ENCODE measurements around the gene KREMEN1. TPM values are rescaled to one million over a fixed set of nuclear protein-coding genes. Genes with fewer than 3 reads are reported as not detected.
A peak's percentile ranks its signal among the peaks of the same experiment; 100 is the strongest.

Gene KREMEN1
- polyA plus RNA-seq, 1 donor from 2014 or later = not detected

GRCh38 chr22:29149841-29150555, 77.2 kb downstream of the KREMEN1 start:
- peaks cover 4 to 5% (median 5%) of the 10 kb centered on the region in 3 donors for H3K4me1 Mint-ChIP-seq
- H3K27ac Mint-ChIP-seq = peak overlapping the region in 1 of 3 donors; percentile 3
- no peaks in the 10 kb centered on the region for H3K9me3 Mint-ChIP-seq
- H3K4me3 Mint-ChIP-seq = no peak overlapping the region
- peaks cover 2% of the 10 kb centered on the region for H3K36me3 Mint-ChIP-seq
- peaks cover 36% of the 10 kb centered on the region for H3K27me3 Mint-ChIP-seq

GRCh38 chr22:29150701-29151100, 77.9 kb downstream of the KREMEN1 start:
- H3K27ac Mint-ChIP-seq = peak overlapping the region in 1 of 3 donors; percentile 3
- no peak overlapping the region for H3K4me3 Mint-ChIP-seq
- H3K9me3 Mint-ChIP-seq = no peaks in the 10 kb centered on the region
- H3K27me3 Mint-ChIP-seq = peaks cover 37% of the 10 kb centered on the region
- peaks cover 3% of the 10 kb centered on the region for H3K36me3 Mint-ChIP-seq
- H3K4me1 Mint-ChIP-seq = peaks cover 4 to 6% (median 5%) of the 10 kb centered on the region in 3 donors

GRCh38 chr22:29151316-29151715, 78.5 kb downstream of the KREMEN1 start:
- Mint-ChIP-seq H3K4me1 (peaks cover 4 to 6% (median 5%) of the 10 kb centered on the region in 3 donors), H3K27ac (no peak overlapping the region), H3K36me3 (peaks cover 3% of the 10 kb centered on the region), H3K4me3 (no peak overlapping the region), H3K27me3 (peaks cover 42% of the 10 kb centered on the region), H3K9me3 (no peaks in the 10 kb centered on the region)

GRCh38 chr22:29152045-29152953, 79.5 kb downstream of the KREMEN1 start:
- H3K4me3 Mint-ChIP-seq = peak overlapping the region in 1 of 4 donors; percentile 71
- H3K9me3 Mint-ChIP-seq = no peaks in the 10 kb centered on the region
- peaks cover 48% of the 10 kb centered on the region for H3K27me3 Mint-ChIP-seq
- no peak overlapping the region for H3K27ac Mint-ChIP-seq
- H3K36me3 Mint-ChIP-seq = peaks cover 3% of the 10 kb centered on the region
- peaks cover 4 to 6% (median 5%) of the 10 kb centered on the region in 3 donors for H3K4me1 Mint-ChIP-seq

GRCh38 chr22:29152954-29153719, 80.3 kb downstream of the KREMEN1 start:
- H3K36me3 Mint-ChIP-seq = peaks cover 3% of the 10 kb centered on the region
- H3K27ac Mint-ChIP-seq = no peak overlapping the region
- peak overlapping the region in 1 of 4 donors; percentile 19 for H3K4me3 Mint-ChIP-seq
- H3K27me3 Mint-ChIP-seq = peaks cover 46% of the 10 kb centered on the region
- H3K4me1 Mint-ChIP-seq = peaks cover 4 to 6% (median 5%) of the 10 kb centered on the region in 3 donors
- H3K9me3 Mint-ChIP-seq = no peaks in the 10 kb centered on the region

- H3K36me3 Mint-ChIP-seq = peaks cover 3% of the 10 kb centered on the region
- H3K4me3 Mint-ChIP-seq = peak overlapping the region in 1 of 4 donors; percentile 33
- peak overlapping the region in 1 of 3 donors; percentile 24 for H3K27ac Mint-ChIP-seq
- no peaks in the 10 kb centered on the region for H3K9me3 Mint-ChIP-seq
- H3K4me1 Mint-ChIP-seq = peaks cover 4 to 6% (median 5%) of the 10 kb centered on the region in 3 donors
- peaks cover 38% of the 10 kb centered on the region for H3K27me3 Mint-ChIP-seq
Measured at GRCh38 chr22:29154364-29155048, 81.7 kb downstream of the KREMEN1 start.

- peaks cover 4 to 6% (median 5%) of the 10 kb centered on the region in 3 donors for H3K4me1 Mint-ChIP-seq
- no peak overlapping the region for H3K4me3 Mint-ChIP-seq
- H3K9me3 Mint-ChIP-seq = peaks cover 0 to 1% (median 0%) of the 10 kb centered on the region in 3 donors
- H3K27ac Mint-ChIP-seq = no peak overlapping the region
- H3K36me3 Mint-ChIP-seq = peaks cover 3% of the 10 kb centered on the region
- peaks cover 48% of the 10 kb centered on the region for H3K27me3 Mint-ChIP-seq
Measured at GRCh38 chr22:29155966-29156365, 83.1 kb downstream of the KREMEN1 start.

- Mint-ChIP-seq H3K9me3 (peaks cover 0 to 1% (median 0%) of the 10 kb centered on the region in 3 donors), H3K4me3 (no peak overlapping the region), H3K4me1 (peaks cover 4 to 6% (median 5%) of the 10 kb centered on the region in 3 donors), H3K27ac (no peak overlapping the region), H3K27me3 (peaks cover 50% of the 10 kb centered on the region), H3K36me3 (peaks cover 3% of the 10 kb centered on the region)
Measured at GRCh38 chr22:29156507-29156906, 83.7 kb downstream of the KREMEN1 start.

- Mint-ChIP-seq H3K4me3 (no peak overlapping the region), H3K4me1 (peaks cover 4 to 6% (median 5%) of the 10 kb centered on the region in 3 donors), H3K27me3 (peaks cover 48% of the 10 kb centered on the region), H3K36me3 (peaks cover 3% of the 10 kb centered on the region), H3K27ac (no peak overlapping the region), H3K9me3 (peaks cover 0 to 1% (median 0%) of the 10 kb centered on the region in 3 donors)
Measured at GRCh38 chr22:29157759-29158535, 85.1 kb downstream of the KREMEN1 start.

- Mint-ChIP-seq H3K27ac (no peak overlapping the region), H3K4me3 (no peak overlapping the region)
Measured at GRCh38 chr22:29158546-29158945, 85.7 kb downstream of the KREMEN1 start.

GRCh38 chr22:29163808-29164207, 91.0 kb downstream of the KREMEN1 start:
- H3K4me3 Mint-ChIP-seq = no peak overlapping the region
- H3K36me3 Mint-ChIP-seq = no peaks in the 10 kb centered on the region
- H3K9me3 Mint-ChIP-seq = peaks cover 0 to 3% (median 3%) of the 10 kb centered on the region in 3 donors
- no peak overlapping the region for H3K27ac Mint-ChIP-seq
- peaks cover 11 to 17% (median 16%) of the 10 kb centered on the region in 3 donors for H3K4me1 Mint-ChIP-seq
- peaks cover 51% of the 10 kb centered on the region for H3K27me3 Mint-ChIP-seq

More at GRCh38 chr22:29158546-29158945, 85.7 kb downstream of the KREMEN1 start:
- Mint-ChIP-seq H3K27me3 (peaks cover 50% of the 10 kb centered on the region), H3K9me3 (peaks cover 0 to 3% (median 1%) of the 10 kb centered on the region in 3 donors), H3K4me1 (peaks cover 2 to 5% (median 4%) of the 10 kb centered on the region in 3 donors), H3K36me3 (peaks cover 3% of the 10 kb centered on the region)

- H3K4me3 Mint-ChIP-seq = no peak overlapping the region
- H3K36me3 Mint-ChIP-seq = no peaks in the 10 kb centered on the region
- H3K27ac Mint-ChIP-seq = no peak overlapping the region
- H3K27me3 Mint-ChIP-seq = peaks cover 57% of the 10 kb centered on the region
- peaks cover 0 to 3% (median 2%) of the 10 kb centered on the region in 3 donors for H3K9me3 Mint-ChIP-seq
- peaks cover 13 to 20% (median 16%) of the 10 kb centered on the region in 3 donors for H3K4me1 Mint-ChIP-seq
Measured at GRCh38 chr22:29165321-29166060, 92.7 kb downstream of the KREMEN1 start.

GRCh38 chr22:29166180-29166579, 93.3 kb downstream of the KREMEN1 start:
- Mint-ChIP-seq H3K36me3 (no peaks in the 10 kb centered on the region), H3K27me3 (peaks cover 56% of the 10 kb centered on the region), H3K4me1 (peaks cover 13 to 20% (median 16%) of the 10 kb centered on the region in 3 donors), H3K9me3 (peaks cover 0 to 3% (median 2%) of the 10 kb centered on the region in 3 donors), H3K4me3 (peak overlapping the region in 1 of 4 donors; percentile 53), H3K27ac (peak overlapping the region in 2 of 3 donors; percentile 89 to 90)
